ENCODE results near the gene NFIA. TPM values are rescaled to one million over a fixed set of nuclear protein-coding genes. Genes with fewer than 3 reads are reported as not detected.
A peak's percentile ranks its signal among the peaks of the same experiment; 100 is the strongest.

NFIA gene
- total and polyA plus RNA-seq, 9 of the 15 experiments (the other 6 are each of a cell fraction or from before 2014, with no cell fraction given): 5.3 to 24.9 (median 9.8) TPM

DNA sequence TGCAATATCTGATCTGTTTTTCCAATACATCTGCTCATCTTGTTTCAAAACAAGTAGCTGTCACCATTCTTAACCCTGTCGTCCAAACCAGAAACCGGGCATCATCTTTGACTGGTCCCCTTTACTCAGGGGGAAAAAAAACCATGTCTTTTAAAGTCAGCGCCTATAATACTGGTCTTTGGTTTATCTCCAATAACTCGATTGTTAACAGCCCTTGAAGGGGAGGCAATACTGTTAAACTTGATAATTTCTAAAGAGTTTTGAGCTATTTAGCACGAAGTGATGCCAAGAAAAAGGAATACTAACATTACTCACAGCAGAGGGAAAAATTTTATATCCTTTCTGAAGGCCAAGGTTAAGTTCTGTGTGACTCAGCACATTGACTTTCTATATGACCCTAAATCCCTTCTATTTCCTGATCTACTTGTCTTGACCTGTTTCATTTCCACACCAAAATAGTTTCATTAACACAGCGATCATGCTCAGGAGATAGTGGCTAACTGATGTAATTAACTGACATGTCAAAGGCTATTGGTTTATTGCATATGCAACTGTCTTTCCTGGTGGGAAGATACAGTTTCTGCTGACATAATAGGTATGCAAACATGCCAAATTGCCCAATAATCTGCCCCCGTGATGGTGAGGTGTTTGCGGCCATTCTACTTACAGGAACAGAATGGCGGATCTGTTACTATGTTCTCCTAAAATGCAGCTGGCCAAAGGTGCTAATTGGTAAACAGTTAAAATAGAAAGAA is 59.1 kb downstream of the NFIA start (continued):
- TF ChIP-seq RAD21 (CRISPR knock-in tag; conservative IDR thresholded peaks at IDR 0.05 in 1 of 2, IDR thresholded peaks at IDR 0.05 in 1 of 2): 0 out of 4 replicates have a peak, but pooled peaks of 1 of the 2 experiments have one; percentile 6
- no peak for TF ChIP-seq ZNF133 (CRISPR knock-in tag; IDR thresholded peaks at IDR 0.05)
- no peak for TF ChIP-seq NFATC3 (IDR thresholded peaks at IDR 0.05)
- no peak for TF ChIP-seq PHTF2 (CRISPR knock-in tag; IDR thresholded peaks at IDR 0.05)
- no peak for TF ChIP-seq PHB2 (IDR thresholded peaks at IDR 0.05; ENCODE audit: low read depth)
- TF ChIP-seq LEF1 (IDR thresholded peaks at IDR 0.05): no peak; the same call in 1 of the 2 replicates
- no peak for TF ChIP-seq STAT5B (CRISPR knock-in tag; IDR thresholded peaks at IDR 0.05)
- TF ChIP-seq BACH1 (tag; IDR thresholded peaks at IDR 0.05): peak; percentile 90
- no peak for TF ChIP-seq ZNF12 (CRISPR knock-in tag; IDR thresholded peaks at IDR 0.05)
- peak; percentile 66 for TF ChIP-seq ESRRA (IDR thresholded peaks at IDR 0.05; ENCODE audit: borderline replicate concordance, low read depth)
- TF ChIP-seq, protein P1, sequence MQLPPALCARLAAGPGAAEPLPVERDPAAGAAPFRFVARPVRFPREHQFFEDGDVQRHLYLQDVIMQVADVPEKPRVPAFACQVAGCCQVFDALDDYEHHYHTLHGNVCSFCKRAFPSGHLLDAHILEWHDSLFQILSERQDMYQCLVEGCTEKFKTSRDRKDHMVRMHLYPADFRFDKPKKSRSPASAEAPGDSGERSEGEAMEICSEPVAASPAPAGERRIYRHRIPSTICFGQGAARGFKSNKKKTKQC (CRISPR knock-in tag; IDR thresholded peaks at IDR 0.05): no peak
- TF ChIP-seq CBFA2T2 (conservative IDR thresholded peaks at IDR 0.05): no peak
- no peak; the same call in 1 of the 2 replicates for TF ChIP-seq CC2D1A (IDR thresholded peaks at IDR 0.05)
- TF ChIP-seq, protein P2, sequence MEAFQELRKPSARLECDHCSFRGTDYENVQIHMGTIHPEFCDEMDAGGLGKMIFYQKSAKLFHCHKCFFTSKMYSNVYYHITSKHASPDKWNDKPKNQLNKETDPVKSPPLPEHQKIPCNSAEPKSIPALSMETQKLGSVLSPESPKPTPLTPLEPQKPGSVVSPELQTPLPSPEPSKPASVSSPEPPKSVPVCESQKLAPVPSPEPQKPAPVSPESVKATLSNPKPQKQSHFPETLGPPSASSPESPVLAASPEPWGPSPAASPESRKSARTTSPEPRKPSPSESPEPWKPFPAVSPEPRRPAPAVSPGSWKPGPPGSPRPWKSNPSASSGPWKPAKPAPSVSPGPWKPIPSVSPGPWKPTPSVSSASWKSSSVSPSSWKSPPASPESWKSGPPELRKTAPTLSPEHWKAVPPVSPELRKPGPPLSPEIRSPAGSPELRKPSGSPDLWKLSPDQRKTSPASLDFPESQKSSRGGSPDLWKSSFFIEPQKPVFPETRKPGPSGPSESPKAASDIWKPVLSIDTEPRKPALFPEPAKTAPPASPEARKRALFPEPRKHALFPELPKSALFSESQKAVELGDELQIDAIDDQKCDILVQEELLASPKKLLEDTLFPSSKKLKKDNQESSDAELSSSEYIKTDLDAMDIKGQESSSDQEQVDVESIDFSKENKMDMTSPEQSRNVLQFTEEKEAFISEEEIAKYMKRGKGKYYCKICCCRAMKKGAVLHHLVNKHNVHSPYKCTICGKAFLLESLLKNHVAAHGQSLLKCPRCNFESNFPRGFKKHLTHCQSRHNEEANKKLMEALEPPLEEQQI (IDR thresholded peaks at IDR 0.05): 0 out of 2 replicates have a peak, but pooled peaks have one; percentile 51
- TF ChIP-seq, protein P3, sequence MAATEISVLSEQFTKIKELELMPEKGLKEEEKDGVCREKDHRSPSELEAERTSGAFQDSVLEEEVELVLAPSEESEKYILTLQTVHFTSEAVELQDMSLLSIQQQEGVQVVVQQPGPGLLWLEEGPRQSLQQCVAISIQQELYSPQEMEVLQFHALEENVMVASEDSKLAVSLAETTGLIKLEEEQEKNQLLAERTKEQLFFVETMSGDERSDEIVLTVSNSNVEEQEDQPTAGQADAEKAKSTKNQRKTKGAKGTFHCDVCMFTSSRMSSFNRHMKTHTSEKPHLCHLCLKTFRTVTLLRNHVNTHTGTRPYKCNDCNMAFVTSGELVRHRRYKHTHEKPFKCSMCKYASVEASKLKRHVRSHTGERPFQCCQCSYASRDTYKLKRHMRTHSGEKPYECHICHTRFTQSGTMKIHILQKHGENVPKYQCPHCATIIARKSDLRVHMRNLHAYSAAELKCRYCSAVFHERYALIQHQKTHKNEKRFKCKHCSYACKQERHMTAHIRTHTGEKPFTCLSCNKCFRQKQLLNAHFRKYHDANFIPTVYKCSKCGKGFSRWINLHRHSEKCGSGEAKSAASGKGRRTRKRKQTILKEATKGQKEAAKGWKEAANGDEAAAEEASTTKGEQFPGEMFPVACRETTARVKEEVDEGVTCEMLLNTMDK (IDR thresholded peaks at IDR 0.05; ENCODE audit: borderline replicate concordance, insufficient read depth, low read depth, low read length, poor library complexity, severe bottlenecking): no peak
- TF ChIP-seq, protein P4, sequence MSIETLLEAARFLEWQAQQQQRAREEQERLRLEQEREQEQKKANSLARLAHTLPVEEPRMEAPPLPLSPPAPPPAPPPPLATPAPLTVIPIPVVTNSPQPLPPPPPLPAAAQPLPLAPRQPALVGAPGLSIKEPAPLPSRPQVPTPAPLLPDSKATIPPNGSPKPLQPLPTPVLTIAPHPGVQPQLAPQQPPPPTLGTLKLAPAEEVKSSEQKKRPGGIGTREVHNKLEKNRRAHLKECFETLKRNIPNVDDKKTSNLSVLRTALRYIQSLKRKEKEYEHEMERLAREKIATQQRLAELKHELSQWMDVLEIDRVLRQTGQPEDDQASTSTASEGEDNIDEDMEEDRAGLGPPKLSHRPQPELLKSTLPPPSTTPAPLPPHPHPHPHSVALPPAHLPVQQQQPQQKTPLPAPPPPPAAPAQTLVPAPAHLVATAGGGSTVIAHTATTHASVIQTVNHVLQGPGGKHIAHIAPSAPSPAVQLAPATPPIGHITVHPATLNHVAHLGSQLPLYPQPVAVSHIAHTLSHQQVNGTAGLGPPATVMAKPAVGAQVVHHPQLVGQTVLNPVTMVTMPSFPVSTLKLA (conservative IDR thresholded peaks at IDR 0.05): peak in 1 of 2 experiments; percentile 18; a peak in 1 of 4 replicates
- TF ChIP-seq SRSF3 (IDR thresholded peaks at IDR 0.05; ENCODE audit: insufficient read depth, low read length): no peak
- TF ChIP-seq ATF1 (CRISPR knock-in tag; IDR thresholded peaks at IDR 0.05): no peak
- TF ChIP-seq ATF1 (tag; IDR thresholded peaks at IDR 0.05): peak; percentile 65
- TF ChIP-seq TEAD1 (CRISPR knock-in tag; IDR thresholded peaks at IDR 0.05): no peak
- TF ChIP-seq ZNF3 (CRISPR knock-in tag; IDR thresholded peaks at IDR 0.05): no peak
- no peak for TF ChIP-seq ZNF224 (CRISPR knock-in tag; IDR thresholded peaks at IDR 0.05)
